ENCODE measurements around the gene PCDHGA9.
A peak's percentile ranks its signal among the peaks of the same experiment; 100 is the strongest.
"Not testable (repeated sequence)": the region's sequence is repeated elsewhere in the genome, so short reads cannot be mapped to it uniquely, and the experiment has no call there.

PCDHGA9 gene

GRCh38 chr5:141384471-141385267 lies 17.9 kb upstream of the PCDHGA9 start:
- DNase-seq: no peak

GRCh38 chr5:141387557-141388311 lies 14.8 kb upstream of the PCDHGA9 start, which contains the start of gene PCDHGB4:
TSS of gene PCDHGB4 (plus strand) at chr5:141387698. CDS start at chr5:141387885, 187 bp downstream.
- DNase-seq: not testable (repeated sequence)

GRCh38 chr5:141388661-141389060 lies 13.9 kb upstream of the PCDHGA9 start:
- DNase-seq: no peak

GRCh38 chr5:141389153-141390042 lies 13.2 kb upstream of the PCDHGA9 start:
- no peak for DNase-seq

GRCh38 chr5:141392429-141393198 lies 10.0 kb upstream of the PCDHGA9 start, which contains the start of gene PCDHGA8:
TSS of gene PCDHGA8 (plus strand) at chr5:141392633. CDS start at chr5:141392814, 181 bp downstream.
- DNase-seq: no peak

GRCh38 chr5:141393267-141393666 lies 9.3 kb upstream of the PCDHGA9 start:
- no peak for DNase-seq

GRCh38 chr5:141394401-141395187 lies 8.0 kb upstream of the PCDHGA9 start:
- DNase-seq: not testable (repeated sequence)

GRCh38 chr5:141397756-141398551 lies 4.6 kb upstream of the PCDHGA9 start, which contains the start of gene PCDHGB5:
TSS of gene PCDHGB5 (plus strand) at chr5:141397947. CDS start at chr5:141398128, 181 bp downstream.
- DNase-seq: peak in 1 of 14 donors; percentile 17

GRCh38 chr5:141398608-141399007 lies 4.0 kb upstream of the PCDHGA9 start:
- DNase-seq: no peak

- DNase-seq: no peak
These were observed 2.9 kb upstream of the PCDHGA9 start for GRCh38 chr5:141399555-141400258.

GRCh38 chr5:141403387-141403786 lies 809 bp downstream of the PCDHGA9 start:
- no peak for DNase-seq

- peak in 1 of 14 donors; percentile 21 for DNase-seq
These were observed 5.4 kb downstream of the PCDHGA9 start, which contains the start of gene PCDHGB6 for GRCh38 chr5:141407790-141408505. TSS of gene PCDHGB6 (plus strand) at chr5:141408021. CDS start at chr5:141408203, 182 bp downstream.

- no peak for DNase-seq
These were observed 7.2 kb downstream of the PCDHGA9 start for GRCh38 chr5:141409598-141410306.

- DNase-seq: no peak
These were observed 9.0 kb downstream of the PCDHGA9 start for GRCh38 chr5:141411575-141411974.

- DNase-seq: no peak
These were observed 10.4 kb downstream of the PCDHGA9 start, which contains the start of gene PCDHGA10 for GRCh38 chr5:141412854-141413539. TSS of gene PCDHGA10 (plus strand) at chr5:141412987. CDS start at chr5:141413176, 189 bp downstream.

- DNase-seq: no peak
These were observed 11.0 kb downstream of the PCDHGA9 start for GRCh38 chr5:141413540-141414069.
